GM18520 (cell line): ENCODE results near the gene SMG6.
A peak's percentile ranks its signal among the peaks of the same experiment; 100 is the strongest.
"Not testable (repeated sequence)": the region's sequence is repeated elsewhere in the genome, so short reads cannot be mapped to it uniquely, and the experiment has no call there.

ENCODE experiments used
- ATAC-seq: cut with Tn5 transposase; IDR thresholded peaks from one replicate; pipeline ENCODE4 v1.9.1; 2021; ENCODE audit not compliant: unreplicated experiment

Gene SMG6

DNA sequence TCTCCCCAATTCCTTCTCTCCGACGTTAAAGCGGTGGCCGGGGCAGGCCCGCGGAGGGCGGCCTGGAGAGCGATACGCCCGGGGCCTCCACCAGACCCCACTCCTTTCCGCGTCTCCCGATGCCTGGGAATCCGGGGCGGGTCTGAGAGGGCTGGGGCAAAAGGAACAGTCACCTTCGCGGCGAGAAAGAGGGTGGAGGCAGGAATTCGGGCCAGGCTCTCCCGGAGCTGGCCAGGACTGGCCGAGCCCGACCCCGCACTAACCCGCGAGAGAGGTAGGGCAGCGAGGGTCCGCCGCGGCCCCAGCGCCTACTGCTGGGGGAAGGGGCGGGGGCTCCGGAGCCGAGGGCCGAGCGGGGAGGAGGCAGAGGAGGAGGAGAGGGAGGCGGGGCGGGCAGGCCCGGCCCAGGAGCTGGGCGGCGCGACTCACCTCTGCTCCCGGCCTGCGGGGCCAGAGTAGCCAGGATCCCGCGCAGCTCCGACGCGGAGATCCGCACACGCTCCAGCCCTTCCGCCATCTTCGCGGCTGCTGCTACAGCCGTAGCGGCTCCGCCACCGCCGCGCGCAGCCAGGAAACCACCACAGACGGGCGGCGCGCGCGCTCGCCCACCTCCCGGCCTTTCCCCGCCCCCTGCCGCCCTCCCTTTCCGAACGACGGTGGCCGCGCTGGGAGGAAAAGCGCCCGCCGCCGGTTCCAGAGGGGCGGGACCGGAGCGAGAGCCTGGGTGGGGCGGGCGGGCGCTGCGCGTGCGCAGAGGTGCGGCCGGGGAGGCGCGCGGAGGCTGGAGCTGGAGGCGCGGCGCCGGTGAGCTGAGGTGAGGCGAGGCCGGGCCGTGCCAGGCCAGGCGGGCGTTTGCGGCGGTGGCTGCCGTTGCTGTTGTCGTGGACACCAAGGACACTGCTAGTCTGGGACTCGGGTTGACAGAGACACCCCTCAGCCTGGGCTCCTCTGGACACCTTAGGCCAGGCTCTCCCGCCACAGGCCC, at the start of gene SMG6, which contains the start of gene SRR:
TSS of gene SMG6 (minus strand) at position 582 of the 985 bp plus-strand sequence. CDS start at position 517, 65 bp downstream.
TSS of gene SRR (plus strand) at position 747 of the 985 bp plus-strand sequence. CDS start 11,611 bp downstream, outside the sequence.
- ATAC-seq: peak; percentile 72

DNA sequence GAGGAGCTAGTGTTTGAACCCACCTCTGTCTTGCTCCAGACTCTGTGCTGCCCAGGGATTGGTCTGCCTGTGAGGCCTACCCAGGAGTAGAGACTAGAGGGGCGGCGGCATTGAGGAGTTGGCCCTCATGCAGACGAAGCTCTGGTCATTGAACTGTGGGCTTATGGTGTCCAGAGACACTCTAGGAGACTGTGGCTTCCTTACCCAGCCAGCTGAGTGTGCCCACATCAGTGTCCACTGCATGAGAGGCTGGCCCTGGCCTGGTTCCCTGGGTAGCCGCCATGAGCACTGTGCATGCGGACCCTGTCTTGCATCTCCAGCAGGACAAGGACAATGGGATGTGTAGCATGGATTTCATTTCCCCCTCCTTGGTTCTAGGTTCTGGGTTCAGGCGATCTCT, 47.7 kb upstream of the SMG6 start:
- ATAC-seq: no peak

DNA sequence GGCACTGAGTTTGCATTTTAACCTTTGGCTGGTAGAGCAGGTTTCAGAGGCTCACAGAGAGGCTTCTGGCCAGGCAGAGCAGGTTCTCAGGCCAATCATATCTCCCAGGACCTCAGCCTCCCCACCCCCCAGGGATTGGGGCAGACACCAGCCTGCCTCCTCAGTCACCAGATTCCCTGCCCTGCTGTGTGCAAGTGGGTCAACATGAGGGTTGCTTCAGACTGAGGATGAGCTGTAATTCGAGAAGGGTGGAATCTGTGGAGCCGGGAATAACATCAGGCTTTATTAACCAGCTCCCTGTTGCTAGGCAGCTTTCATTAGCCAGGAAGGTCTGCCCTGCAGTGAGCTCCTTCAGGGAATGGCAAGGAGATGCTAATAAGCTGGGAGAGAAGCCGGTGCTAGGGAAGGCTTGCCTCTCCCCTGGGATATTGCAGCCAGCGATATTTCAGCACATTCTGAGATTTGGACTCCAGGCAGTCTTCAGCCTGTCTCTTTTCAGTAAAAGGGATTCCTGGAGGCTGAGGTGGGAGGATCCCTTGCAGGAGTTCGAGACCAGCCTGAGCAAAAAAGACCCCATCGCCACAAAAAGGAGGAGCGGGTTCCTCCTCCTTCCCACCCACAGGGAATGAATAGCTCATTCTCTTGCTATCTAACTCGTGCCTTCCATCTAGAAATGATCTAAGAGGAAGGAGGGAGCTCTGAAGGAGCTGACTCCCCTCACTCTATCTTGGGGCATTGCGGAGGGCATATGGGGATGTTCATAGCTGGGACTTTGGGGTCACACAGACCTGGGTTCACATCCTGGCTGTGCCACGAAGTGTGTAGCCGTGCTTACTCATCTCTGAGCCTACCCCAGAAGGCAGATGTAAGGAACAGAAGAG, 44.5 kb upstream of the SMG6 start:
- ATAC-seq: no peak

DNA sequence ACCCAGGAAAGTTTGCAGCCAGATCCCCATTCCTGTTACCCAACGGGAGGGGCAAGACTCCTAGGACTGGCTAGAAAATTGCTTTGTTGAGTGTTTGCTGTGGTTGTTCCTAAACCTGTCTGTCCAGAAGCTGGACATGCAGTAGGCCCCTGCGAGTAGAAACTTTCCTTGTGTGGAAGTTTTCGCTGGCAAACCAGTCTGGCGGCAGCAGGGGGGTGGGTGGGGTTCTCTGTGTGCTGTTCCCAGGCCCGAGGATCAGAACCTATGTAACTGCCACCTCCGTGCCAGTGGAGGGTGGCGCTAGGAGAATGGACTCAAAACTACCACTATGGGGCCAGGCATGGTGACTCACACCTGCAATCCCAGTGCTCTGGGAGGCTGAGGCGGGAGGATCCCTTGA, 42.9 kb upstream of the SMG6 start:
- no peak for ATAC-seq

DNA sequence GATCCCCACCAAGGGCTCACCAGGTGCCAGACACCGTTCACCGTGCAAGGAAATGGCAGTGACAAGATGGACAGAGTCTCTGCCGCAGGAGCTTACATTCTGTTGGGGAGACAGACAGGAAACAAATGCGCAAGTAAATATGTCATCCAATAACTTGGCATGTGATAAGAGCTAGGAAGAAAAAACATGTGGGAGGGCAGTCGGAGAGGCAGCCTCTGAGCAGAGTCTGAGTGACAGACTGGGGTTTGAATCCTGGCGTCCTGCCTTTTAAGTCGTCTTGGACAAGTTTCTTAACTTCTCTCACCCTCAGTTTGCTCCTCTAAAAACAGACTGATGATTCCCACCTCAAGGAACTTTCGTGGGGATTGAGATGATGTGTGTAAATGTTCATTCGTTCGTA, 40.9 kb upstream of the SMG6 start:
- no peak for ATAC-seq

DNA sequence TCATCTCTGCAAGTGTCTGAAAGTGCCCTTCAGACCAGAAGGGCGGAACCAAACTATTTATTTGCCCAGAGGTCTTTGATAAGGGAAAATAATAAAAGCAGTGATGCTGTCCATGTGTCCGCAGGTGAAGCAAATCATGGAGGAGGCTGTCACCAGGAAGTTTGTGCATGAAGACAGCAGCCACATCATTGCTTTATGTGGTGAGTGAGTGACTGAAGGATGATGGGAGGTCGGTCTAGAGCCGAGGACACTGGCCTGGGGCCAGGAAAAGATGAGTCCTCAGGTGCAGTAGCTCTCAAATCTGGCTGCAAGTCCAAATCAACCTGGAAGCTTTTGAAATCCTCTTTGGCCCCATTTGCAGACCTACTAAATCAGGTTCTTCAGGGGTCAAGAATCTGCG, 39.8 kb upstream of the SMG6 start:
- no peak for ATAC-seq

DNA sequence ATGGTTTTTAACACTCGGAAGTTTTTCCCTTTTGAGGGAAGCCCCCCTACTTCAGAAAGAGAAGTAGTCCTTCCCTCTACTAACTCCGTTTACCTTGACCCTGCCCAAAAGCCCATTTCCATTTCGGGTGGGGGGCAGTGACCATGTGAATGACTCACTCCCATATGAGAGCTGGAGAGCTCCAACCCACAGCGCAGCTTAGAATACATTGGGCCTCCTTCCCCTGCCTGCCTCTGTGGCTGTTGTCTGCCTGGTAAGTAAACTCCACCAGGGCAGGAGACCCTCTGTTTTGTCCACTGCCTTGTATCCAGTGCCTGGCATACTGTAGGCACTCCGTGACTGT, 34.7 kb upstream of the SMG6 start:
- no peak for ATAC-seq

DNA sequence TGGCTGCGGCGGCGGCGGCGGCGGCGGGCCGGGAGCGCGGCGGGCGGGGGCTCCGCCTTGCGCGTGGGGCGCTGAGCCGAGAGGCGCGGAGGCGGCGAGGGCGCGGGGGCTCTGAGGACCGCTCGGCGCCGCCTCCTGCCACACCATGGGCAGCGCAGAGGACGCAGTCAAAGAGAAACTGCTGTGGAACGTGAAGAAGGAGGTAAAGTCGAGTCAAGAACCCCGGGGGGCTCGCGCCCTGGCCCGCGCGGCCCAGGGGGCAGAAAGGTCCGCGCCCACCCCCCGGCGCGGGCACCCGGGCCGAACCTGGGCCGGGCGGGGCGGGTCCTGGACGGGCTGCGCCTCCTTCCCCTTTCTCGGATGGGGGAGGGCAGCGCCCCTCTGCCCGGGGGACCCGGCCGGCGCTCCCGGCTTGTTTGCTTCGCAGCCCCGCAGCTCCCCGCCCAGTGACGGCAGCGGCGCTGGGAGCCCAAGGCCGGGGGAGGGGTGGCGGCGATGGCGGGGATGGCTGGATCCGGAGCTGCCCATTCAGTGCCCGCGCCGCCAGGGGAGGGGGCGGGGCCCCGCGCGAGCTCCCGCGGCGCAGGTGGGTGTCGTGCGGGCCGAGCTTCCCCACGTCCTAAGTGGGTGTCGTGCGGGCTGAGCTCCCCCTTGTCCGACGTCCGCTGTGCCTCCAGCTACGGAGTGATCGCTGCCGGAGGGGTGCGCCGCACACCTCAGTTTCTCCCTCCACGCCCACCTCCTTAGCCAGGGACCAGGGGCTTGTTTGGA, 34.1 kb upstream of the SMG6 start:
- ATAC-seq: no peak

DNA sequence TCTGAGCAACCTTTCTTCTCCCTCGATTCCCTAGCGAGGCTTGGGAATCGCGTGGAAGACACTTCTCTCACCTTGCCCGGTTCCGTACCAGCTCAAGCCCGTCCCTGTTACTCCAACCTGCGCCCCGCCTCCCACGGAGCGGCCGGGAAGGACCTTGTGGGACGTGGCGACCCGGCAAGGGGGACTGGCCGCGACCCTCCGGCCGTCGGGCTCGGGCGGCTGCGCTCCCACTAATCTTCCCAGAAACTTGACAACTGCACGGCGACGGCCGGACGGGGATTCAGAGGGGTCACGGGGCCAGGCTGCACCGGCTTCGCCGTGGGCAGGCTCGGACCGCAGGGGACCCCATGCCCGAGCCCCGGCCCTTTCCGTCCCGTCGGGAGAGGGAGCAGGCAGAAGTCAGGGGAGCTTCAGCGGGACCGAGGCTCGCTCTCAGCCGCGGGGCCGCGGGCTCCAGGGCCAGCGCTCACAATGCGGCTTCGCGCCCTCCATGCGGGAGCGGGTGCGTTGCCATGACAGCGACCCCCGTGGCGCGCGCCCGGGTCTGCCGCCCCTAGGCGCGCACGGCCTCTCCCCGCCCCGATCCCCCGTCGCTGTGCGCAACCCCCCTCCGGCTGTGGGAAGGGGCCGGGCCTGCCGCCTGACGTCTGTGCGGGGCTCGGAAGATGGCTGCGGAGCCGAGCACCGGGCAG, 33.4 kb upstream of the SMG6 start, which contains the start of gene SGSM2:
TSS of gene SGSM2 (plus strand) at position 650 of the 692 bp plus-strand sequence. CDS start 188 bp downstream, outside the sequence.
- ATAC-seq: no peak

DNA sequence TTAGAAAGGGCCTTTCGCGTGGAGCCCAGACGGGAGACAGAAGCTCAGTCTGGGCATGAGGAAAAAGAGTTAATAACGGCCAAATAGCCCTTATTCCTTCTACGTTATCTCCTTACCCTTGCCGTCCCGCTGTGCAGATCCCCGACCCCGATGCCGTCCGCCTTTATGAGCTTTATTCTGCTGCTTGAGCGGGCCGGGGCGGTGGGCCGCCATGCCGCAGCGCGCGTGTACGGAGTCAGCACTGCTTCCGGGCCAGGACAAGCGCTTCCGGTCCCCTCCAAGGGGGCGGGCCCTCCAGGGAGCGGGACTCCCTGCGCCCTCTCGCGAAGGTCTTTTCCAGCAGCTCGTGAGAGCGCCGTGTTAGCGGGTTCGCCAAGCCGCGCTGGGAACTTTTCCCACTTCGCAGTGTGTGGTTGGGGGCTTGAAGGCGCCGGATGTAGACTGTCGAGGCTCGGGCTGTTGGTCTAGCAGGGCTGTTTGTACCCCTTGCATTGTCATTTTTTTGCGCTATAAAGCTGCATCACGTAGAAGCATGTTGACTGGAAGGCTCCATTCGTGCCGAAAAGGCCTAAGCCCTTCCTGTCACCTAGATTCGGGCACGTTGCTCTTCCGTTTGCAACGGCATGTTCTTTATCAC, 32.7 kb upstream of the SMG6 start, which contains the start of gene TSR1:
TSS of gene TSR1 (minus strand) at position 243 of the 637 bp plus-strand sequence. CDS start at position 213, 30 bp downstream.
- ATAC-seq: peak; percentile 67

DNA sequence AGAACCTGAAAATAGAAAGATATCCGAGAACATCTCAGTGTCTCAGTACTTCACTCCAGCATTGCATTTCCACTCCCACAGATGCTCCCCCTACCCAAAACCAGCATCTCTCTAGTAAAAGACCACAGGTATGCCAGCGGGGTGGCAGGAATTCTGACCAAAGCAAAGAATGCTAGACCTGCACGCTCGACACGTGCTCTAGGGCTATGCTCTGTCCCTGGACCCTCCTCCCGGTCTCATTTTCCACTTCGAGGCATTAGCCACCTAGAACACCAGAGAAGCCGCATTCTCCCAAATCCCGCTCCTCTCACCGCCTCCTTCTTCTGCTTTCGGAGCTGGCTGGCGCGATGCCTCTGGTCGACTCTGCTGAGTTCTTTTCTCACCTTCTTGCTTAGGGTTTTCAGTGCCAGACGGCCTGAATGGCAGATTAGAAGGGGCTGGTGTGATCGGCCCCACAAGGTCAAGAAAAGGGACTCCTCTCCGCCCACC, 32.2 kb upstream of the SMG6 start:
- ATAC-seq: no peak

DNA sequence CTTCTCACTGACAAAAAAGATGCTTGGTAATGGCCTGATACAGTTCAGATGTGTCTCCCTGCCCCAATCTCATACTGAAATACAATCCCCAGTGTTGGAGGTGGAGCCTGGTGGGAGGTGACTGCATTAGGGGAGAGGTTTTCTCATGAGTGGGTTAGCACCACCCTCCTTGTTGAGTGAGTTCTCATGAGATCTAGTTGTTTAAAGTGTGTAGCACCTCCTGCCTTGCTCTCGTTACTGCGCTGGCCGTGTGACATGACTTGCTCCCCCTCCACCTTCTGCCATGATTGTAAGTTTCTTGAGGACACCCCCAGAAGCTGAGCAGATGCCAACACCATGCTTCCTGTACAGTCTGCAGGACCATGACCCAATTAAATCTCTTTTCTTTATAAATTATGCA, 27.7 kb upstream of the SMG6 start:
- ATAC-seq: no peak

DNA sequence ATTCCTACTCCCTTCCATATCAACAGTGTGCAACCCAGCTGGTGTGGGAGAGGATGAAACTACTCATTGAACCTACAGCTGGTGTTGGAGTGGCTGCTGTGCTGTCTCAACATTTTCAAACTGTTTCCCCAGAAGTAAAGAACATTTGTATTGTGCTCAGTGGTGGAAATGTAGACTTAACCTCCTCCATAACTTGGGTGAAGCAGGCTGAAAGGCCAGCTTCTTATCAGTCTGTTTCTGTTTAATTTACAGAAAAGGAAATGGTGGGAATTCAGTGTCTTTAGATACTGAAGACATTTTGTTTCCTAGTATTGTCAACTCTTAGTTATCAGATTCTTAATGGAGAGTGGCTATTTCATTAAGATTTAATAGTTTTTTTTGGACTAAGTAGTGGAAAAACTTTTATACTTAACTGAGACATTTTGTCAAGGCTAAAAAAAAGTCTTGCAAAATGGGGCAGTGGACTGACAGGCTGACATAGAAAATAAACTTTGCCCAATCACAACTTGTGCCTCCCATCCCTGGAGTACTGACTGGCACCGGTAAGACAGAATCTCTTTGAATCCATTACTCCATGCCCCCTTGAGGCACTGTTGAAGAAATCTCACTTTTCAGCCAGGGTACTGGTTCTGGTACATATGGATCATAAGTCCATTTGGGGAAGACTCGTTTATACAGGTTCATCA, 20.2 kb upstream of the SMG6 start:
- ATAC-seq: no peak

DNA sequence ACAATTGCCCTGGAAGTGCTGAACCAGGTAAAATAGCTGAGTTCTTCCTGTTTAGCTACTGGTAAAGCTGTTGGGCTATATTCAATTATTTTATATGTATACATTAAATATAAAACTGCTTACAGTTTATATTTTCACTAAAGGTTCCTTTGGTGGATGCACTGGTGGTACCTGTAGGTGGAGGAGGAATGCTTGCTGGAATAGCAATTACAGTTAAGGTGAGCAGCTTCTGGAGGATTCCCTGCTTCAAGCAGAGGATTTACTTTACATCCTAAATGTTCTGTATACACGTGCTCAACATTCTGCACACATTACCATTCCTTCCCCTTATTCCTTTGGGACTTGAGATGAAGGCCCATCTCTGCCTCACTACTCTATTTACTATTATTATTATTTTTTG, 17.8 kb upstream of the SMG6 start:
- no peak for ATAC-seq

DNA sequence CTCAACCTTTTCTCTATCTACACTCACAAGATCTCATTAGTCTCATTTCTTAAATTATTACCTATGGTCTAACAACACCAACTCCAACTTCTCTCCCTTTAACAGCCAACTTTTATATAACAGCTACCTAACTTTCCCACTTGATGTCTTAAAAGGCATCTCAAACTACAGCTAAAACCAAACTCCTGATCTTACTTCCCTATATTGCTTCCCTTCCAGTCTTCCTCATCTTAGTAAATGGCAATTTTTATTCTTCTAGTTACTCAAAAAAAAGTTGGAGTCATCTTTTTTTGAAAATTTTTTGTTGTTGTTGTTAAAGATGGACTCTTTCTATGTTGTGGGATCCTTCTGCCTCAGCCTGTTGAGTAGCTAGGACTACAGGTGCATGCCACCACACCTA, 15.5 kb upstream of the SMG6 start:
- ATAC-seq: no peak

DNA sequence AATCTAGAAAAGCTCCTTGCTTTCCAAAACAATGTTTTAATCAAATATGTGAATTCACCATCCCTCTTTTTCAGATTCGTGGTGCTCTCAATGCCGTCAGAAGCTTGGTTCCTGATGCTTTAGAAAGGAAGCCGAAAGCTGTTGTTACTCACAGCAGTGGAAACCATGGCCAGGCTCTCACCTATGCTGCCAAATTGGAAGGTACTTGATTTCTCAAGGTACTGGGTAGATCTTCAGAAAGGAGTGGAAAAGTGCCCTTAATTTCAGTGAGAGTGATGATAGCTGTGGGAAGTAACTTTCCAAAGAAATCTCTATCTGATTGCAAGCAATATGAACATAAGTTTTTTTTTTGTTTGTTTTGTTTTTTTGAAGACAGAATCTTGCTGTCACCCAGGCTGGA, 14.2 kb upstream of the SMG6 start:
- ATAC-seq: no peak

DNA sequence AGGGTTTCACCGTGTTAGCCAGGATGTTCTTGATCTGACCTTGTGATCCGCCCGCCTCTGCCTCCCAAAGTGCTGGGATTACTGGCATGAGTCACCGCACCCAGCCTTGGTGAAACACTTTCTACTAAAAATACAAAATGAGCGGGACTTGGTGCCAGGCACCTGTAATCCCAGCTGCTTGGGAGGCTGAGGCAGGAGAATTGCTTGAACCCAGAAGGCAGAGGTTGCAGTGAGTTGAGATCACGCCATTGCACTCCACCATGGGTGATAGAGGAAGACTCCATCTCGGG, 13.3 kb upstream of the SMG6 start:
- not testable (repeated sequence) for ATAC-seq

DNA sequence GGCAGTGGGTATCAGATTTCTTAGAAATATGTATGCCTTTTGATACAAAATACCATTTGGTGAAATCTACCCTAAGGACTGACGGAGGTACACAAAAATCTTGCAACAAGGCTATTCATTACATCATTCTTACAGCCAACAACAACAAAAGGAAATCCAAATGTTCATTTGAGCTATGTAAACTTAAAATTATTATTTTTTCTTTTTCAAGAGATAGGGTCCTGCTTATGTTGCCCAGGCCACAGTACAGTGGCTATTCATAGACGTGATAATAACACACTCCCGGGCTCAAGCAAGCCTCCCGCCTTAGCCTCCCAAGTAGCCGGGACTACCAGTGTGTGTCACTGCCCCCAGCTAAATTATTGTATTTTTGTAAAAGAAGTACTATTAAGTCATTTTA, 9.2 kb upstream of the SMG6 start:
- no peak for ATAC-seq
